ENCODE data around the gene CRYGD.

CRYGD gene

DNA sequence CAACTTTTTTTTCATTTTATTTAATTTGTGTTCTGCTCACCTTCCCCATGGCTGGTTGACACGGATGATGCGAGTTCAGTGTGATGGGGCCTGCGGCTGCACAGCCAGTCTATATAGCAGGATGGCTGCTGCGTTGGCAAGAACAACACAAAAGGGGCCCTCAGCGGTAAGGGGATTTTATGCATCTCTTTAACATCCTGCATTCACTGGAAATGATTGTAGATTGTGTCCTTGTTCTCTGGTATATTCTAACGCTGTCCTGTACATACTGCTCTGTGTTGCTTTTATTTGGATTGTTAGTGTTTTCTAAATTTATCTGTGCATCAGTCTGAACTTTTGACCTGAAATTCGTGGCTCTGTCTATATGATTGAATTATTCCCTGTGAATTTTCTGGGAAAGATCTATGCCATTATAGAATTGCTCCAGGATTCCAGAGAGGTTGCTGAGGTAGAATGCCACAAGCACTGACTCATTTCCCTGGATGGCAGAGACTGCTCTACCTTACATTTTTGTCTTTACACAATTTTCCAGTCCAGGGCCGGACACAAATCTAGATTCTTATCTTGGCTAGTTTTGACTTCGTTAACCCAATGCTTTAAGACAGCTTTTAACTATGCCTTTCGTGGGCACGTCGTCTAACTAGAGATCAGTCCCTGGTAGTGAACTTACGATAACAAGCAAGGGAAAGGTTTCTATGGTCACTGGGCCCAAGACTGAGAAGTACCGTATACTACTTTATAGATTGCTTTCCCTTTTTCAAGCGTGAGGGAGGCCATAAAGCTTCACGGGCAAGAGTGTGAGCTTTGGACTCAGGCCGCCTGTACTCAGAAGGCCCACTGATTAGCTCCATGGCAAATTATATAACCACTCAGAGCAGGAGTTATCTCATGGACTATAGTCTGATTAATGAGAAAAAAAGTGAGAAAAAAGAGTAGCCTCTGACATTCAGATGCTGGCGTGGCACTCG lies 5.7 kb upstream of the CRYGD start, which contains the start of gene CRYGC:
CRYGC (minus strand) TSS at position 85 of the 968 bp plus-strand sequence; CDS start at position 49, 36 bp downstream.
- Histone ChIP-seq H2AFZ (ENCODE audit: low read depth, low read length) (no peak within 1 kb of the TSS), H3K4me2 (ENCODE audit: low read length) (no peak within 1 kb of the TSS)
- TF ChIP-seq EZH2phosphoT487 (IDR thresholded peaks at IDR 0.05; ENCODE audit: low read depth): no peak
- TF ChIP-seq, protein P1, sequence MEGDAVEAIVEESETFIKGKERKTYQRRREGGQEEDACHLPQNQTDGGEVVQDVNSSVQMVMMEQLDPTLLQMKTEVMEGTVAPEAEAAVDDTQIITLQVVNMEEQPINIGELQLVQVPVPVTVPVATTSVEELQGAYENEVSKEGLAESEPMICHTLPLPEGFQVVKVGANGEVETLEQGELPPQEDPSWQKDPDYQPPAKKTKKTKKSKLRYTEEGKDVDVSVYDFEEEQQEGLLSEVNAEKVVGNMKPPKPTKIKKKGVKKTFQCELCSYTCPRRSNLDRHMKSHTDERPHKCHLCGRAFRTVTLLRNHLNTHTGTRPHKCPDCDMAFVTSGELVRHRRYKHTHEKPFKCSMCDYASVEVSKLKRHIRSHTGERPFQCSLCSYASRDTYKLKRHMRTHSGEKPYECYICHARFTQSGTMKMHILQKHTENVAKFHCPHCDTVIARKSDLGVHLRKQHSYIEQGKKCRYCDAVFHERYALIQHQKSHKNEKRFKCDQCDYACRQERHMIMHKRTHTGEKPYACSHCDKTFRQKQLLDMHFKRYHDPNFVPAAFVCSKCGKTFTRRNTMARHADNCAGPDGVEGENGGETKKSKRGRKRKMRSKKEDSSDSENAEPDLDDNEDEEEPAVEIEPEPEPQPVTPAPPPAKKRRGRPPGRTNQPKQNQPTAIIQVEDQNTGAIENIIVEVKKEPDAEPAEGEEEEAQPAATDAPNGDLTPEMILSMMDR (IDR thresholded peaks at IDR 0.05; ENCODE audit: low read depth, low read length): no peak

GRCh38 chr2:208128136-208128535 lies 3.8 kb upstream of the CRYGD start:
- no peak overlapping the region for H3K27ac ChIP-seq (ENCODE audit: low read length)
- no peaks in the 10 kb centered on the region for H3K27me3 ChIP-seq (ENCODE audit: low read depth, low read length)
- H3K9ac ChIP-seq (ENCODE audit: low read length): no peak overlapping the region
- no peak overlapping the region for H2AFZ ChIP-seq (ENCODE audit: low read depth, low read length)
- H3K4me3 ChIP-seq (ENCODE audit: low read length): no peak overlapping the region
- no peak for TF ChIP-seq EZH2phosphoT487 (IDR thresholded peaks at IDR 0.05; ENCODE audit: low read depth)
- TF ChIP-seq, protein P1 (IDR thresholded peaks at IDR 0.05; ENCODE audit: low read depth, low read length): no peak
- H3K9me3 ChIP-seq (ENCODE audit: insufficient read depth, low read length): no peaks in the 10 kb centered on the region
- no peak overlapping the region for H3K4me2 ChIP-seq (ENCODE audit: low read length)
- H3K79me2 ChIP-seq (ENCODE audit: low read length): no peaks in the 10 kb centered on the region
- H3K4me1 ChIP-seq (ENCODE audit: low read length): no peaks in the 10 kb centered on the region
- no peaks in the 10 kb centered on the region for H4K20me1 ChIP-seq (ENCODE audit: insufficient read depth, low read length)
- H3K36me3 ChIP-seq (replicated peaks; ENCODE audit: low read depth, low read length): no peaks in the 10 kb centered on the region

More for the DNA sequence above, 5.7 kb upstream of the CRYGD start, which contains the start of gene CRYGC:
- Histone ChIP-seq H4K20me1 (ENCODE audit: insufficient read depth, low read length) (no peaks in the 10 kb centered on the region), H3K27me3 (ENCODE audit: low read depth, low read length) (no peaks in the 10 kb centered on the region), H3K79me2 (ENCODE audit: low read length) (no peaks in the 10 kb centered on the region), H3K4me3 (ENCODE audit: low read length) (no peak within 1 kb of the TSS), H3K27ac (ENCODE audit: low read length) (no peak within 1 kb of the TSS), H3K9me3 (ENCODE audit: insufficient read depth, low read length) (no peaks in the 10 kb centered on the region), H3K36me3 (replicated peaks; ENCODE audit: low read depth, low read length) (no peaks in the 10 kb centered on the region), H3K9ac (ENCODE audit: low read length) (no peak within 1 kb of the TSS), H3K4me1 (ENCODE audit: low read length) (no peaks in the 10 kb centered on the region)

GRCh38 chr2:208127090-208127489 lies 2.8 kb upstream of the CRYGD start:
- H3K4me1 ChIP-seq (ENCODE audit: low read length): no peaks in the 10 kb centered on the region
- no peak overlapping the region for H3K27ac ChIP-seq (ENCODE audit: low read length)
- no peak overlapping the region for H3K4me3 ChIP-seq (ENCODE audit: low read length)
- H3K27me3 ChIP-seq (ENCODE audit: low read depth, low read length): no peaks in the 10 kb centered on the region
- no peaks in the 10 kb centered on the region for H3K36me3 ChIP-seq (replicated peaks; ENCODE audit: low read depth, low read length)
- H2AFZ ChIP-seq (ENCODE audit: low read depth, low read length): no peak overlapping the region
- TF ChIP-seq EZH2phosphoT487 (IDR thresholded peaks at IDR 0.05; ENCODE audit: low read depth): no peak
- TF ChIP-seq, protein P1 (IDR thresholded peaks at IDR 0.05; ENCODE audit: low read depth, low read length): no peak
- H3K4me2 ChIP-seq (ENCODE audit: low read length): no peak overlapping the region
- H3K79me2 ChIP-seq (ENCODE audit: low read length): no peaks in the 10 kb centered on the region
- H4K20me1 ChIP-seq (ENCODE audit: insufficient read depth, low read length): no peaks in the 10 kb centered on the region
- no peak overlapping the region for H3K9ac ChIP-seq (ENCODE audit: low read length)
- H3K9me3 ChIP-seq (ENCODE audit: insufficient read depth, low read length): no peaks in the 10 kb centered on the region

DNA sequence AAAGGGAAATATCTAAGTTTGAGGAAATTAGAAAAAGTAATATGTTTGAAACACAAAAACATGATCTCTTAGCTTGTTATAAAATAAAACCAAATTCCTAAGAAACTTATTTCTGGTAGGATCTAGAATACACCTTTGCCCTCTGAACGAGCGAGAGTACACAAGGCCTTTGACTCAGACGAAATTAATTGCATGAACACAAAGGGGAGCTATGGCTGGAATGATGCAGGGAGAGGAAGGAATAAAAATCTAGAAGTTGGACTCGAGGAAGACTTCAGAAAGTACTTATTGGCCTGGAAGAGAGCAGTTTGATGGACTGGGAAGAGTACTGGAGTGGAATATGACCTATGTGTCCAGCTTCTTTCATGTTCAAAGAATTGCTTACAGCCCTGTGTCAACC lies 927 bp upstream of the CRYGD start:
- no peak overlapping the region for H2AFZ ChIP-seq (ENCODE audit: low read depth, low read length)
- no peak overlapping the region for H3K4me2 ChIP-seq (ENCODE audit: low read length)
- TF ChIP-seq, protein P1 (IDR thresholded peaks at IDR 0.05; ENCODE audit: low read depth, low read length): no peak
- TF ChIP-seq EZH2phosphoT487 (IDR thresholded peaks at IDR 0.05; ENCODE audit: low read depth): no peak
- H3K9ac ChIP-seq (ENCODE audit: low read length): no peak overlapping the region
- no peaks in the 10 kb centered on the region for H3K9me3 ChIP-seq (ENCODE audit: insufficient read depth, low read length)
- no peaks in the 10 kb centered on the region for H3K36me3 ChIP-seq (replicated peaks; ENCODE audit: low read depth, low read length)
- H4K20me1 ChIP-seq (ENCODE audit: insufficient read depth, low read length): no peaks in the 10 kb centered on the region
- no peaks in the 10 kb centered on the region for H3K27me3 ChIP-seq (ENCODE audit: low read depth, low read length)
- no peaks in the 10 kb centered on the region for H3K4me1 ChIP-seq (ENCODE audit: low read length)
- no peaks in the 10 kb centered on the region for H3K79me2 ChIP-seq (ENCODE audit: low read length)
- no peak overlapping the region for H3K27ac ChIP-seq (ENCODE audit: low read length)
- no peak overlapping the region for H3K4me3 ChIP-seq (ENCODE audit: low read length)
